Measurements from ENCODE around the gene XCR1.
"Not testable (repeated sequence)": the region's sequence is repeated elsewhere in the genome, so short reads cannot be mapped to it uniquely, and the experiment has no call there.

Gene XCR1

GRCh38 chr3:46038916-46039315 lies 11.6 kb upstream of the XCR1 start:
- no peak for DNase-seq

GRCh38 chr3:46038071-46038470 lies 10.8 kb upstream of the XCR1 start:
- DNase-seq: not testable (repeated sequence)

GRCh38 chr3:46036191-46036590 lies 8.9 kb upstream of the XCR1 start:
- DNase-seq: no peak

GRCh38 chr3:46031747-46032146 lies 4.5 kb upstream of the XCR1 start:
- no peak for DNase-seq

GRCh38 chr3:46031269-46031668 lies 4.0 kb upstream of the XCR1 start:
- no peak for DNase-seq

GRCh38 chr3:46030626-46031025 lies 3.3 kb upstream of the XCR1 start:
- DNase-seq: no peak

GRCh38 chr3:46029953-46030543 lies 2.8 kb upstream of the XCR1 start:
- no peak for DNase-seq

GRCh38 chr3:46027736-46028397 lies 584 bp upstream of the XCR1 start:
- no peak for DNase-seq

GRCh38 chr3:46025139-46025538 lies 2.1 kb downstream of the XCR1 start:
- DNase-seq: no peak

GRCh38 chr3:46024131-46024530 lies 3.2 kb downstream of the XCR1 start:
- DNase-seq: no peak

- no peak for DNase-seq
Measured at GRCh38 chr3:46022909-46023785, 4.1 kb downstream of the XCR1 start.

- DNase-seq: no peak
Measured at GRCh38 chr3:46021516-46021915, 5.8 kb downstream of the XCR1 start.

GRCh38 chr3:46020766-46021510 lies 6.3 kb downstream of the XCR1 start:
- DNase-seq: no peak

GRCh38 chr3:46019707-46020106 lies 7.6 kb downstream of the XCR1 start:
- DNase-seq: no peak

GRCh38 chr3:46017720-46018119 lies 9.6 kb downstream of the XCR1 start:
- DNase-seq: no peak

- no peak for DNase-seq
Measured at GRCh38 chr3:46013316-46014094, 13.8 kb downstream of the XCR1 start.

- DNase-seq: no peak
Measured at GRCh38 chr3:46012246-46012645, 15.0 kb downstream of the XCR1 start.

- no peak for DNase-seq
Measured at GRCh38 chr3:46010519-46011113, 16.7 kb downstream of the XCR1 start.

GRCh38 chr3:46008058-46008457 lies 19.2 kb downstream of the XCR1 start:
- DNase-seq: no peak

- no peak for DNase-seq
Measured at GRCh38 chr3:46007280-46007679, 20.0 kb downstream of the XCR1 start.

- no peak for DNase-seq
Measured at GRCh38 chr3:46006238-46007032, 20.8 kb downstream of the XCR1 start.
